ENCODE data around the gene IFITM5.

IFITM5 gene

DNA sequence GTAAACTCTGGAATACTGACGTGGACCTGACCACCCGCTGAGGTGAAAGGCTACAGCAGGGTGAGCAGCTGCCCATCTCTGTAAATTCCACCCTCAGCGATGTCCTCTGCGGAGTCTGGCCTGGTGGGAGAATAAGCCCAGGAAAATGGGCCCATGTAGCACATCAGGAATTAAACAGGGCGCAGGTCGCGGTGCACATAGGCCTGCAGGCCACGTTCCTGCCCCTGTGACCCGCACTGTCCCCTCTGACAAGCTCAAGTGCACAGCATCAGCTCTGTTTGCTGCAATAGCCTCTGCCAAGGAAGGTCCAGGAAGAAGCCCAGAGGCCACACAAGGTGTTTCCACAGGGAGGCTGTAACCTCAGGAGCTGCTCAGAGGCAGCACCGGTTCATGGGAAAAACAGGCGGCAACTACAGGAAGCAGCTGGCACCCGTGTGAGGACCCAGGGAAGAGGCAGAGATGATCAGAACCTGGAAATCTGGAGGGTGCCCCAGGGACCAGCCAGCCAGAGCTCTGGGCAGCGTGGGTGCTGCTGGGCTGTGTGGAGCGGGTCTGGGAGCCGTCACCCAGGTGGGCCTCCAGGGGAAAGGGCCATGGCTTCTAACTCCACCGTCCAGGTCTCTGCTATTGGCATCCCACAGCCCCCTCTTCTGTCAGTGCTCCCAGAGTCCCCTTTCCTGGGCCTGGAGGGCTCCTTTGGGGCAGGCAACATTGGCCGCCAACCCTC is 7.5 kb upstream of the IFITM5 start:
- H2AFZ ChIP-seq (ENCODE audit: low read depth, low read length): no peak overlapping the region
- no peak overlapping the region for H3K23ac ChIP-seq (ENCODE audit: low read length in 2 of 2)
- peak overlapping the region; percentile 42 for H2BK120ac ChIP-seq (ENCODE audit: low read depth, low read length)
- no peak overlapping the region for H3K27ac ChIP-seq (ENCODE audit: low read length, poor library complexity, severe bottlenecking)
- no peak overlapping the region for H3K4me2 ChIP-seq (ENCODE audit: low read length, poor library complexity, severe bottlenecking)
- peak overlapping the region; percentile 69 to 74 for H3K4ac ChIP-seq (ENCODE audit: low read depth in 1 of 2, low read length in 2 of 2)
- H2BK12ac ChIP-seq (ENCODE audit: low read length in 2 of 2): peak overlapping the region; percentile 81 to 83
- H3K4me3 ChIP-seq (ENCODE audit: insufficient read depth in 1 of 2, low read depth in 1 of 2, low read length in 2 of 2): no peak overlapping the region
- no peak for DNase-seq
- no peak overlapping the region for H3K9ac ChIP-seq (ENCODE audit: low read length)
- no peaks in the 10 kb centered on the region for H3K36me3 ChIP-seq (ENCODE audit: control insufficient read depth in 1 of 2, insufficient read depth in 2 of 2, low read depth in 1 of 2, low read length in 2 of 2)
- H3K27me3 ChIP-seq (ENCODE audit: control insufficient read depth in 1 of 2, insufficient read depth in 1 of 2, low read length in 2 of 2): no peaks in the 10 kb centered on the region
- H3K79me1 ChIP-seq (replicated peaks; ENCODE audit: low read length, poor library complexity, severe bottlenecking): peaks cover 4% of the 10 kb centered on the region
- peak overlapping the region; percentile 45 to 67 for H3K18ac ChIP-seq (ENCODE audit: low read depth in 1 of 2, low read length in 2 of 2)
- H2BK15ac ChIP-seq (ENCODE audit: low read depth, poor library complexity, severe bottlenecking): peak overlapping the region; percentile 50
- H4K91ac ChIP-seq (ENCODE audit: low read length): peak overlapping the region; percentile 74
- WGBS: 93% methylated on average over 17 of the region's 17 CpGs
- no peak overlapping the region for H3K14ac ChIP-seq (ENCODE audit: low read length in 2 of 2)
- peaks cover 19% of the 10 kb centered on the region for H3K4me1 ChIP-seq (ENCODE audit: control insufficient read depth, insufficient read depth, low read depth, low read length)
- no peak overlapping the region for H2BK5ac ChIP-seq (ENCODE audit: low read depth, low read length, poor library complexity, severe bottlenecking)
- H3K9me3 ChIP-seq (ENCODE audit: control insufficient read depth, low read length): no peaks in the 10 kb centered on the region
- peak overlapping the region; percentile 1 for H2AK5ac ChIP-seq (ENCODE audit: low read length, severe bottlenecking)
- no peak overlapping the region for H4K8ac ChIP-seq (ENCODE audit: low read length)

DNA sequence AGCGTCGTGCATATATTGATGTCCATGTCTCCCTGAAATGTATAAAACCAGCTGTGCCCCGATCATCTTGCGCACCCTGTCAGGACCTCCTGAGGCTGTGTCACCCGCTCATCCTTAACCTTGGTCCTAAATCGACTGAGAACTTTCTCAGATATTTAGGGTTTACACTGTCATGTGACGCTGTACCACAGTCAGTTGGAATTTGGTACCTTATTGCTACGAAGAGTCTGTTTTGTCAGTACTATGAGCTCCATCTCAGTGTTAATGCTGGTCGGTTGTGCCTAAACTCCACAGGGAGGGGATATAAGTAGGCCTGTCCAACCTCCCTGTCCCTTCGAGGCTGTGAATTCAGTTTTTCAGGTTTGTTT is 6.5 kb upstream of the IFITM5 start:
- Histone ChIP-seq H2BK15ac (ENCODE audit: low read depth, poor library complexity, severe bottlenecking) (peak overlapping the region; percentile 73), H3K4me2 (ENCODE audit: low read length, poor library complexity, severe bottlenecking) (no peak overlapping the region), H3K18ac (ENCODE audit: low read depth in 1 of 2, low read length in 2 of 2) (peak overlapping the region in 1 of 2 experiments; percentile 19), H2AK5ac (ENCODE audit: low read length, severe bottlenecking) (peak overlapping the region; percentile 90), H3K36me3 (ENCODE audit: control insufficient read depth in 1 of 2, insufficient read depth in 2 of 2, low read depth in 1 of 2, low read length in 2 of 2) (no peaks in the 10 kb centered on the region), H3K9ac (ENCODE audit: low read length) (no peak overlapping the region), H4K91ac (ENCODE audit: low read length) (peak overlapping the region; percentile 43), H3K4me1 (ENCODE audit: control insufficient read depth, insufficient read depth, low read depth, low read length) (peaks cover 19% of the 10 kb centered on the region), H3K27ac (ENCODE audit: low read length, poor library complexity, severe bottlenecking) (no peak overlapping the region), H2BK120ac (ENCODE audit: low read depth, low read length) (no peak overlapping the region), H2AFZ (ENCODE audit: low read depth, low read length) (no peak overlapping the region), H3K4me3 (ENCODE audit: insufficient read depth in 1 of 2, low read depth in 1 of 2, low read length in 2 of 2) (no peak overlapping the region), H2BK5ac (ENCODE audit: low read depth, low read length, poor library complexity, severe bottlenecking) (no peak overlapping the region), H3K14ac (ENCODE audit: low read length in 2 of 2) (no peak overlapping the region), H2BK12ac (ENCODE audit: low read length in 2 of 2) (peak overlapping the region; percentile 89 to 94), H3K9me3 (ENCODE audit: control insufficient read depth, low read length) (no peaks in the 10 kb centered on the region), H3K27me3 (ENCODE audit: control insufficient read depth in 1 of 2, insufficient read depth in 1 of 2, low read length in 2 of 2) (peaks cover 0 to 3% of the 10 kb centered on the region in 2 experiments), H3K23ac (ENCODE audit: low read length in 2 of 2) (no peak overlapping the region), H4K8ac (ENCODE audit: low read length) (no peak overlapping the region), H3K79me1 (replicated peaks; ENCODE audit: low read length, poor library complexity, severe bottlenecking) (peaks cover 4% of the 10 kb centered on the region), H3K4ac (ENCODE audit: low read depth in 1 of 2, low read length in 2 of 2) (peak overlapping the region in 1 of 2 experiments; percentile 74)
- WGBS: 91% methylated on average over 10 of the region's 10 CpGs
- no peak for DNase-seq

GRCh38 chr11:304915-305843 is 5.9 kb upstream of the IFITM5 start:
- peaks cover 19% of the 10 kb centered on the region for H3K4me1 ChIP-seq (ENCODE audit: control insufficient read depth, insufficient read depth, low read depth, low read length)
- DNase-seq: peak; percentile 81
- WGBS: 53% methylated on average over 16 of the region's 19 CpGs

DNA sequence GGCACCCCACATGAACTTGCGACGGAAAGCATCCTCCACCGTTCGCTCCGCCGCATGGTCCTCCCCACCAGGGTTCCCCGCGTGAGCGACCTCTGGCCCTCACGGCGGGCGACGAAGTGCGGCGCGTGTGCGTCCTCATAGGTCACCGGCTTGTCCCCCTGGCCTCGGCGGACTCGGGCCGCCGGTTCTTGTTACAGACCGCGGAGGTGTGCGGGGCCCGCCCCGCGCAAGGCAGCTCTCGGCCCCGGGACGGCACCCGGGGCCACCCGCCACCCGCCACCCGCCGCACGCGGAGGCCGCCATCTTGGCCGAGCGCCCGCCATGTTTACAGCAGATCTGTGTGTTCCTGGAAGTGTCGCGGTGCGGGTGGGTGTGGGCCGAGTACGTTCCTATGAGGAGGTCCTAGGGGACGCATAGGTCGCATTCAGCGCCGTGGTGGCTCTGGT is 4.8 kb upstream of the IFITM5 start:
- Histone ChIP-seq H2BK12ac (ENCODE audit: low read length in 2 of 2) (no peak overlapping the region), H3K9ac (ENCODE audit: low read length) (no peak overlapping the region), H4K8ac (ENCODE audit: low read length) (no peak overlapping the region), H3K79me1 (replicated peaks; ENCODE audit: low read length, poor library complexity, severe bottlenecking) (peaks cover 2% of the 10 kb centered on the region), H4K91ac (ENCODE audit: low read length) (peak overlapping the region; percentile 84), H2AFZ (ENCODE audit: low read depth, low read length) (no peak overlapping the region), H2BK120ac (ENCODE audit: low read depth, low read length) (peak overlapping the region; percentile 42), H3K4me1 (ENCODE audit: control insufficient read depth, insufficient read depth, low read depth, low read length) (peaks cover 16% of the 10 kb centered on the region), H3K27ac (ENCODE audit: low read length, poor library complexity, severe bottlenecking) (no peak overlapping the region), H3K4ac (ENCODE audit: low read depth in 1 of 2, low read length in 2 of 2) (peak overlapping the region in 1 of 2 experiments; percentile 24), H3K27me3 (ENCODE audit: control insufficient read depth in 1 of 2, insufficient read depth in 1 of 2, low read length in 2 of 2) (peaks cover 0 to 18% of the 10 kb centered on the region in 2 experiments), H3K4me3 (ENCODE audit: insufficient read depth in 1 of 2, low read depth in 1 of 2, low read length in 2 of 2) (no peak overlapping the region), H2BK5ac (ENCODE audit: low read depth, low read length, poor library complexity, severe bottlenecking) (no peak overlapping the region), H3K23ac (ENCODE audit: low read length in 2 of 2) (no peak overlapping the region), H3K14ac (ENCODE audit: low read length in 2 of 2) (no peak overlapping the region), H3K36me3 (ENCODE audit: control insufficient read depth in 1 of 2, insufficient read depth in 2 of 2, low read depth in 1 of 2, low read length in 2 of 2) (no peaks in the 10 kb centered on the region), H2BK15ac (ENCODE audit: low read depth, poor library complexity, severe bottlenecking) (no peak overlapping the region), H3K9me3 (ENCODE audit: control insufficient read depth, low read length) (no peaks in the 10 kb centered on the region), H3K18ac (ENCODE audit: low read depth in 1 of 2, low read length in 2 of 2) (peak overlapping the region in 1 of 2 experiments; percentile 64), H2AK5ac (ENCODE audit: low read length, severe bottlenecking) (peak overlapping the region; percentile 85), H3K4me2 (ENCODE audit: low read length, poor library complexity, severe bottlenecking) (no peak overlapping the region)
- WGBS: 97% methylated on average over 52 of the region's 52 CpGs
- no peak for DNase-seq

More at GRCh38 chr11:304915-305843, 5.9 kb upstream of the IFITM5 start:
- Histone ChIP-seq H2BK12ac (ENCODE audit: low read length in 2 of 2) (peak overlapping the region in 1 of 2 experiments; percentile 94), H3K36me3 (ENCODE audit: control insufficient read depth in 1 of 2, insufficient read depth in 2 of 2, low read depth in 1 of 2, low read length in 2 of 2) (no peaks in the 10 kb centered on the region), H2BK5ac (ENCODE audit: low read depth, low read length, poor library complexity, severe bottlenecking) (no peak overlapping the region), H3K18ac (ENCODE audit: low read depth in 1 of 2, low read length in 2 of 2) (peak overlapping the region in 1 of 2 experiments; percentile 19), H2BK15ac (ENCODE audit: low read depth, poor library complexity, severe bottlenecking) (no peak overlapping the region), H2AK5ac (ENCODE audit: low read length, severe bottlenecking) (no peak overlapping the region), H3K4me2 (ENCODE audit: low read length, poor library complexity, severe bottlenecking) (no peak overlapping the region), H4K8ac (ENCODE audit: low read length) (no peak overlapping the region), H2AFZ (ENCODE audit: low read depth, low read length) (no peak overlapping the region), H3K14ac (ENCODE audit: low read length in 2 of 2) (no peak overlapping the region), H3K9me3 (ENCODE audit: control insufficient read depth, low read length) (no peaks in the 10 kb centered on the region), H3K23ac (ENCODE audit: low read length in 2 of 2) (no peak overlapping the region), H4K91ac (ENCODE audit: low read length) (no peak overlapping the region), H3K79me1 (replicated peaks; ENCODE audit: low read length, poor library complexity, severe bottlenecking) (peaks cover 4% of the 10 kb centered on the region), H3K4me3 (ENCODE audit: insufficient read depth in 1 of 2, low read depth in 1 of 2, low read length in 2 of 2) (no peak overlapping the region), H3K27ac (ENCODE audit: low read length, poor library complexity, severe bottlenecking) (no peak overlapping the region), H3K4ac (ENCODE audit: low read depth in 1 of 2, low read length in 2 of 2) (no peak overlapping the region), H3K9ac (ENCODE audit: low read length) (no peak overlapping the region), H3K27me3 (ENCODE audit: control insufficient read depth in 1 of 2, insufficient read depth in 1 of 2, low read length in 2 of 2) (peaks cover 0 to 9% of the 10 kb centered on the region in 2 experiments), H2BK120ac (ENCODE audit: low read depth, low read length) (no peak overlapping the region)
